Duodenal mucosa (tissue), 2 donors: ENCODE data around the gene SPTBN4.
"Not testable (repeated sequence)": the region's sequence is repeated elsewhere in the genome, so short reads cannot be mapped to it uniquely, and the experiment has no call there.

ENCODE experiments used
- H3K27ac ChIP-seq: one replicate; pipeline ENCODE4 v1.7.0; 2013; ENCODE audit warnings: low read depth, low read length
- H3K27me3 ChIP-seq, 2 donors: one replicate each; pipeline ENCODE4 v1.7.0; 2013; ENCODE audit warnings: low read length in 2 of 2, control low read depth in 1 of 2; ENCODE audit not compliant: insufficient read depth in 2 of 2, control insufficient read depth in 1 of 2
- H3K36me3 ChIP-seq, 2 donors: one replicate each; pipeline ENCODE4 v1.7.0; 2013; ENCODE audit warnings: low read length in 2 of 2, control low read depth in 1 of 2; ENCODE audit not compliant: insufficient read depth in 2 of 2, control insufficient read depth in 1 of 2
- H3K4me1 ChIP-seq, 2 donors: one replicate each; pipeline ENCODE4 v1.7.0; 2013; ENCODE audit warnings: low read length in 2 of 2, control low read depth in 1 of 2; ENCODE audit not compliant: insufficient read depth in 2 of 2, control insufficient read depth in 1 of 2
- H3K4me3 ChIP-seq, 2 donors: one replicate each; pipeline ENCODE4 v1.7.0; 2013; ENCODE audit warnings: low read length in 2 of 2, low read depth in 1 of 2
- H3K9ac ChIP-seq, 2 donors: one replicate each; pipeline ENCODE4 v1.7.0; 2013; ENCODE audit warnings: low read length in 2 of 2, low read depth in 1 of 2
- H3K9me3 ChIP-seq, 2 donors: one replicate each; pipeline ENCODE4 v1.7.0; 2013; ENCODE audit warnings: low read length in 2 of 2, control low read depth in 1 of 2; ENCODE audit not compliant: control insufficient read depth in 1 of 2

Gene SPTBN4

GRCh38 chr19:40452016-40452415 is 14.8 kb upstream of the SPTBN4 start:
- Histone ChIP-seq H3K9me3 (no peaks in the 10 kb centered on the region), H3K27me3 (no peaks in the 10 kb centered on the region), H3K36me3 (peaks cover 6 to 18% of the 10 kb centered on the region in 2 donors), H3K9ac (no peak overlapping the region), H3K4me1 (no peaks in the 10 kb centered on the region), H3K4me3 (no peak overlapping the region), H3K27ac (no peak overlapping the region)

- no peak overlapping the region for H3K4me3 ChIP-seq
- no peak overlapping the region for H3K27ac ChIP-seq
- no peak overlapping the region for H3K9ac ChIP-seq
- H3K27me3 ChIP-seq, result no peaks in the 10 kb centered on the region
- no peaks in the 10 kb centered on the region for H3K4me1 ChIP-seq
- no peaks in the 10 kb centered on the region for H3K9me3 ChIP-seq
- H3K36me3 ChIP-seq, result peaks cover 0 to 10% of the 10 kb centered on the region in 2 donors
These were observed 13.6 kb upstream of the SPTBN4 start for GRCh38 chr19:40453151-40453735.

GRCh38 chr19:40453943-40454342 is 12.9 kb upstream of the SPTBN4 start:
- H3K4me1 ChIP-seq, H3K27ac ChIP-seq, H3K9ac ChIP-seq, H3K9me3 ChIP-seq, H3K27me3 ChIP-seq, H3K4me3 ChIP-seq: not testable (repeated sequence)
- peaks cover 0 to 10% of the 10 kb centered on the region in 2 donors for H3K36me3 ChIP-seq

- Histone ChIP-seq H3K9ac (no peak overlapping the region), H3K9me3 (no peaks in the 10 kb centered on the region), H3K27ac (no peak overlapping the region), H3K27me3 (no peaks in the 10 kb centered on the region), H3K4me1 (peaks cover 6 to 7% of the 10 kb centered on the region in 2 donors), H3K36me3 (peaks cover 0 to 4% of the 10 kb centered on the region in 2 donors), H3K4me3 (no peak overlapping the region)
These were observed 9.8 kb upstream of the SPTBN4 start for GRCh38 chr19:40457048-40457447.

GRCh38 chr19:40457953-40458596 is 8.7 kb upstream of the SPTBN4 start:
- peaks cover 0 to 4% of the 10 kb centered on the region in 2 donors for H3K36me3 ChIP-seq
- H3K27me3 ChIP-seq, result no peaks in the 10 kb centered on the region
- no peak overlapping the region for H3K4me3 ChIP-seq
- H3K9me3 ChIP-seq, result no peaks in the 10 kb centered on the region
- H3K4me1 ChIP-seq, result peaks cover 6 to 11% of the 10 kb centered on the region in 2 donors
- H3K9ac ChIP-seq, result no peak overlapping the region
- no peak overlapping the region for H3K27ac ChIP-seq

GRCh38 chr19:40458597-40458974 is 8.2 kb upstream of the SPTBN4 start:
- Histone ChIP-seq H3K36me3 (peaks cover 0 to 4% of the 10 kb centered on the region in 2 donors), H3K27me3 (no peaks in the 10 kb centered on the region), H3K4me1 (peaks cover 6 to 12% of the 10 kb centered on the region in 2 donors), H3K9me3 (no peaks in the 10 kb centered on the region), H3K4me3 (no peak overlapping the region), H3K9ac (no peak overlapping the region), H3K27ac (no peak overlapping the region)

GRCh38 chr19:40460185-40460584 is 6.6 kb upstream of the SPTBN4 start:
- Histone ChIP-seq H3K4me1 (peaks cover 14 to 22% of the 10 kb centered on the region in 2 donors), H3K9ac (no peak overlapping the region), H3K4me3 (no peak overlapping the region), H3K27ac (no peak overlapping the region), H3K36me3 (peaks cover 0 to 3% of the 10 kb centered on the region in 2 donors), H3K27me3 (no peaks in the 10 kb centered on the region), H3K9me3 (no peaks in the 10 kb centered on the region)

GRCh38 chr19:40461669-40462221 is 5.1 kb upstream of the SPTBN4 start:
- Histone ChIP-seq H3K9ac (no peak overlapping the region), H3K9me3 (no peaks in the 10 kb centered on the region), H3K27ac (peak overlapping the region; percentile 44), H3K36me3 (no peaks in the 10 kb centered on the region), H3K4me3 (peak overlapping the region; percentile 11 to 16), H3K4me1 (peaks cover 26 to 30% of the 10 kb centered on the region in 2 donors), H3K27me3 (peaks cover 4 to 5% of the 10 kb centered on the region in 2 donors)

GRCh38 chr19:40463587-40464037 is 3.2 kb upstream of the SPTBN4 start:
- not testable (repeated sequence) for H3K9me3 ChIP-seq, H3K4me3 ChIP-seq, H3K27ac ChIP-seq

More at GRCh38 chr19:40463587-40464037, 3.2 kb upstream of the SPTBN4 start:
- H3K27me3 ChIP-seq, H3K9ac ChIP-seq, H3K36me3 ChIP-seq: not testable (repeated sequence)
- peaks cover 27 to 30% of the 10 kb centered on the region in 2 donors for H3K4me1 ChIP-seq
